ENCODE measurements around the gene KCNA1.

KCNA1 gene

GRCh38 chr12:4960547-4960946 is 50.8 kb downstream of the KCNA1 start:
- H3K27ac ChIP-seq, result no peak overlapping the region
- no peak for DNase-seq (ENCODE audit: low spot score)
- CTCF ChIA-PET, result interaction anchor here (0.7 kb wide), 1 partner anchor 15 kb away, joined by 3 read pairs; no protein-coding TSS in a partner anchor
- TF ChIP-seq, protein P1, sequence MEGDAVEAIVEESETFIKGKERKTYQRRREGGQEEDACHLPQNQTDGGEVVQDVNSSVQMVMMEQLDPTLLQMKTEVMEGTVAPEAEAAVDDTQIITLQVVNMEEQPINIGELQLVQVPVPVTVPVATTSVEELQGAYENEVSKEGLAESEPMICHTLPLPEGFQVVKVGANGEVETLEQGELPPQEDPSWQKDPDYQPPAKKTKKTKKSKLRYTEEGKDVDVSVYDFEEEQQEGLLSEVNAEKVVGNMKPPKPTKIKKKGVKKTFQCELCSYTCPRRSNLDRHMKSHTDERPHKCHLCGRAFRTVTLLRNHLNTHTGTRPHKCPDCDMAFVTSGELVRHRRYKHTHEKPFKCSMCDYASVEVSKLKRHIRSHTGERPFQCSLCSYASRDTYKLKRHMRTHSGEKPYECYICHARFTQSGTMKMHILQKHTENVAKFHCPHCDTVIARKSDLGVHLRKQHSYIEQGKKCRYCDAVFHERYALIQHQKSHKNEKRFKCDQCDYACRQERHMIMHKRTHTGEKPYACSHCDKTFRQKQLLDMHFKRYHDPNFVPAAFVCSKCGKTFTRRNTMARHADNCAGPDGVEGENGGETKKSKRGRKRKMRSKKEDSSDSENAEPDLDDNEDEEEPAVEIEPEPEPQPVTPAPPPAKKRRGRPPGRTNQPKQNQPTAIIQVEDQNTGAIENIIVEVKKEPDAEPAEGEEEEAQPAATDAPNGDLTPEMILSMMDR (conservative IDR thresholded peaks at IDR 0.05; ENCODE audit: low read depth), result no peak
- POLR2A ChIA-PET (ENCODE audit: low non-redundant PET), result no interaction called here

- ChIA-PET CTCF (no interaction called here), POLR2A (ENCODE audit: low non-redundant PET) (no interaction called here)
- no peak overlapping the region for H3K27ac ChIP-seq
- DNase-seq (ENCODE audit: low spot score), result no peak
- TF ChIP-seq, protein P1 (conservative IDR thresholded peaks at IDR 0.05; ENCODE audit: low read depth), result no peak
These were observed 51.6 kb downstream of the KCNA1 start for GRCh38 chr12:4961311-4961710.

DNA sequence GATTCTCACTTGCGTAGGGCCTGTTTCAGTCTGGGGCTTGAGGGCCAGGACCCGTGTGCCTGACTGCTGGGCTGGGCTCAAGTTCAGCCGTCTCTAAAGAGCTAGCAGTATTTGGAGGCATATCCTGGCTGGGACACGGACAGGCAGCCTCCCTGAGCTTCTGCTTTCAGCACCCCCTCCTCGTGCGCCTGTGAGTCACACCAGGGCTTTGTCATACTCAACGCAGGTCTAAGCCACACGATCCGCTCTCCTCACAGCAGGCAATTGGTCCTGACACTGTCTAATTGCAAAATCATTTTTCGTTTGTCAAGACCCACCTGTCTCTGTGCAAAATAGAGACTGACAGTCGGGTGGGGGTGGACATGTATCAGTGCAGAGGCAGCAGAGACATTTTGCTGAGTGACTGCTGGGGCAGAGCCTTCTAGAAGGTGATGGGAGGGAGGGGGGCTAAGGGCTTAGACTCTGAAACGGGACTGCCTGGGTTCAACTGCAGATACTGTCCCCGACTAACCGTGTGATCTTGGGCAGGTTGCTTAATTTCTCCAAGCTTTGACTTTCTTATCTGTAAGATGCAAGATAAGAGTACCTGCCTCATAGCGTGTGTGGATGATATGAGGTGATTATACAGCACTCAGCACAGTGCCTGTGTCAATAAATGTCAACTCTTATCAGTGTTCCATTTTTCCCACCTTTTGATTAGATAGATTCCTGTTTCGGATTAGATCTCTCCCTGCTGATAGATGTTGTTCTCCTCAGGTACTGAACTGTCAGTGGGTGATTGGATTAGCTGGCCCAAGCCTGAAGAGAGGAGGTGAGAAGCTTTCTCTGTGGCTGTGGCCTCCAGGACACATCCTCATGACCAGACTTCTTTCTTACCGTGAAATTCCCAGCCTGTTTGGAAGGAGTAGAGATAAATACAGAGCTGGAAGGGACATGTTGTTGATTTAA is 53.1 kb downstream of the KCNA1 start:
- ChIA-PET POLR2A (ENCODE audit: low non-redundant PET) (no interaction called here), CTCF (no interaction called here)
- TF ChIP-seq, protein P1 (conservative IDR thresholded peaks at IDR 0.05; ENCODE audit: low read depth), result no peak
- no peak for DNase-seq (ENCODE audit: low spot score)
- no peak overlapping the region for H3K27ac ChIP-seq

Measured in RWPE1 (cell line).